GM23248 (cell line): Measurements from ENCODE around the gene TNFRSF1A.

Experiments used
- EZH2 ChIP-seq: fragments of 200-600 bp; sonication (generic); IDR thresholded peaks from 2 replicates; pipeline ENCODE4 v1.6.1; 2018; ENCODE audit warnings: antibody characterized with exemption, mild to moderate bottlenecking; ENCODE audit not compliant: insufficient read depth, poor library complexity, severe bottlenecking
- EZH2phosphoT487 ChIP-seq: fragments of 200-600 bp; sonication (generic); IDR thresholded peaks from 2 replicates; pipeline ENCODE4 v1.6.1; 2018; ENCODE audit warnings: antibody characterized with exemption, moderate library complexity, mild to moderate bottlenecking, low read depth; ENCODE audit not compliant: insufficient read depth

DNA sequence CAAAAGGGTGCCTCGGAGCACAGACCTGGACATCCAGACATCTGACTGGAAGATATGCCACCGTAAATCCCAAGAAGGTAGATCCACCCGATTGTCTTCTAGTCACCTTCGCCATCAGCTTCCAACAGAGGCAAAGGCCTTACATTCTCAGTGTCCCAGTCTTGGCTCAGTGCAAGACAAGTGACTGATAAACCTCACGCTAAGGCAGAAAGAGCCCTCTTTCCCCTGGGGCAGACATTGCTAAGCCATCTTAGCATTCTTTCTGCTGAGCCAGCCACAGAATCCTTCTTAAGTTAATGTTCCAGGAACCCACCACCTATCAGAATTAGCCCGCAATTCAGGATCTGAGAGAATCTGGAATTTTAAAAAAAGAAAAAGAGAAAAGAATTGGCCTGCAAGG, 35.7 kb downstream of the TNFRSF1A start:
- TF ChIP-seq EZH2, result no peak
- no peak for TF ChIP-seq EZH2phosphoT487
